Gastroesophageal sphincter (tissue), 4 donors: ENCODE results near the gene MPPED1. TPM values are rescaled to one million over a fixed set of nuclear protein-coding genes. Genes with fewer than 3 reads are reported as not detected.

Experiments
- ATAC-seq: fragments of 150-250 bp; one replicate; pipeline ENCODE4 v1.9.1; 2016; ENCODE audit warnings: mild to moderate bottlenecking, moderate library complexity
- H3K27ac ChIP-seq, 4 donors: fragments of 200-600 bp; sonication (generic) in 3 of 4; 1 replicate in 3 of 4; 2 replicates in 1 of 4; pipeline ENCODE4 v1.5.1; 2016 to 2019
- H3K27me3 ChIP-seq: fragments of 200-600 bp; sonication (generic); one replicate; pipeline ENCODE4 v1.5.1; 2019
- H3K36me3 ChIP-seq, 2 donors: fragments of 200-600 bp; sonication (generic); one replicate each; pipeline ENCODE4 v1.5.1; 2019; ENCODE audit warnings: control low read depth in 1 of 2
- H3K4me1 ChIP-seq, 3 donors: fragments of 200-600 bp; sonication (generic); 1 replicate in 2 of 3; 2 replicates in 1 of 3; pipeline ENCODE4 v1.5.1; 2016 to 2019; ENCODE audit warnings: control low read depth in 2 of 3
- H3K4me3 ChIP-seq, 2 donors: fragments of 200-600 bp; sonication (generic); one replicate each; pipeline ENCODE4 v1.5.1; 2019; ENCODE audit warnings: mild to moderate bottlenecking in 1 of 2, moderate library complexity in 1 of 2
- H3K9me3 ChIP-seq, 3 donors: fragments of 200-600 bp; sonication (generic); one replicate each; pipeline ENCODE4 v1.5.1; 2017 to 2019; ENCODE audit warnings: control low read depth in 2 of 3
- EP300 ChIP-seq: sonication (generic); formaldehyde crosslinking; IDR thresholded peaks from one replicate; pipeline ENCODE4 v1.6.1; 2017; ENCODE audit warnings: antibody characterized with exemption, mild to moderate bottlenecking
- POLR2A ChIP-seq, 2 donors: fragments of 450-650 bp; IDR thresholded peaks; one replicate each; pipeline ENCODE4 v1.6.1; 2017; ENCODE audit warnings: antibody characterized with exemption in 2 of 2, mild to moderate bottlenecking in 2 of 2, moderate library complexity in 1 of 2
- POLR2AphosphoS5 ChIP-seq: sonication (generic); formaldehyde crosslinking; IDR thresholded peaks from one replicate; pipeline ENCODE4 v1.6.1; 2017; ENCODE audit warnings: antibody characterized with exemption
- WGBS, 2 donors: methylation state at CpG; one replicate each; pipeline ENCODE4 v1.1.5; 2018; ENCODE audit warnings: low coverage in 1 of 2; 5-methylcytosine and 5-hydroxymethylcytosine counted together
- total RNA-seq, 4 donors: library from RNA; depleted of rRNA; stranded (reverse); fragments of >200 nt; gene quantifications; one replicate each; pipeline ENCODE4 v1.1.0, GENCODE V29; 2016
- TF ChIP-seq, protein P1 (sequence below), 4 experiments: fragments of 200-600 bp in 2 of 4; fragments of 450-650 bp in 2 of 4; sonication (generic) in 1 of 4; IDR thresholded peaks; one replicate each; pipeline ENCODE4 v1.5.1; 2017 to 2019; ENCODE audit warnings: antibody characterized with exemption in 4 of 4, mild to moderate bottlenecking in 2 of 4, moderate library complexity in 2 of 4

MPPED1 gene
- total RNA-seq, 4 donors from 2014 or later = 0.13 TPM; not detected in 3

DNA sequence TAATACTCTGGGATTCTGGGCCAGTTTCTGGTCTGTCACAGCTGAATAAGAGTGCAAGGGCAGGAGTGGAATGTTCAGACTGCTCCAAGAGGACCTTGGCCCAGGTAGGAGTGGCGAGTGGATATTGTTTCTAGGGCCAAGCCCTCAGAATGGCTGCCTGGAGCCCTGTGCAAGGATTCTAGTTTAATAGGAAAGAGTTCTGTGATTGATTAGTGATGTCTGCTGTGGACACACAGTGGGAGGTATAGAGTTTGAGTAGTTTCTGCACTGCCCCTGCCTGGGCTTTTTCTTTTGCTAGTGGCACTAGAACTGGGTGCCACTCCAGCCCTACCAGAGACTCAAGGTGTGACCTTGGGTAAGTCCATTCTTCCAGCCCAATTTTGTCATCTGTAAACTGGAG lies 9.7 kb upstream of the MPPED1 start:
- no peaks in the 10 kb centered on the region for H3K36me3 ChIP-seq
- ATAC-seq = no peak
- no CpG with 5 or more reads among the region's 1 CpG for WGBS, 2 donors

DNA sequence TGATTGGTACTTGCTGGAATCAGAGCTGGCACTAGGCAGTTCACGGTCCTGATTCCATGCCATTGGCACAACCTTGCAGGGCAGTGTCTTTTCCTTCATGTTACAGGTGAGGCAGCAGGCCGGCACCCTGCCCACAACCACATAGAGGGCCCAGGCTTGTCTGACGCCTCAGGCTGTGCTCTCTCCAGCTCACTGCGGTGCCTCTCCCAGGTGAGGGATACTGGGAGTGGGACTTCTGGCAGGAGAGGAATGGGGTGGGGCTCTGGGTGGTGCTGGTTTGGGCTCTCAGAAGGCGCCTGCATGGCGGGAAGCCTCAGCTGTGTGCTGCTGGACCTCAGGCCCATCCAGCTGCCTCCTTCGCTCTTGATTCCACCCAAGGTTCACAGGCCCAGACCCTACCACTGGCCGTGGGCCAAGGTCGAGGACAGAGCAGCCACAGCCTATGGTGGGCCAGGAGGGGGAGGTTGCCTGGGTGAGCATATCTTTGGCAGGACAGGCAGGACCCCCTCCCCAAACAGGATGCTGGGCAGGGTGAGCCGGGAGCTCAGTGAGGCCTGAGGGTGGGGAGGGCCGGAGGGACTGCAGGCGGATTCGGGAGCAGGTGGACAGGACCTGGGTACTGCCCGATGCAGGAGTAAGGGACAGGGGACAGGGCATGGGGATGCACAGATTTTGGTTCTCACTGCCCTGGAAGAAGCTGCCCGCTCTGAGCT lies 7.0 kb upstream of the MPPED1 start:
- 73% methylated on average over 3 to 6 of the region's 15 CpGs for WGBS, 2 donors
- no peak overlapping the region for H3K4me3 ChIP-seq

More for the DNA sequence above, 9.7 kb upstream of the MPPED1 start:
- Histone ChIP-seq H3K4me1 (no peaks in the 10 kb centered on the region), H3K4me3 (no peak overlapping the region), H3K27ac (no peak overlapping the region), H3K9me3 (peaks cover 0 to 9% (median 0%) of the 10 kb centered on the region in 3 donors), H3K27me3 (peaks cover 83% of the 10 kb centered on the region)
- TF ChIP-seq EP300 (no peak), POLR2AphosphoS5 (no peak), POLR2A (IDR thresholded peaks at IDR 0.05) (no peak)

DNA sequence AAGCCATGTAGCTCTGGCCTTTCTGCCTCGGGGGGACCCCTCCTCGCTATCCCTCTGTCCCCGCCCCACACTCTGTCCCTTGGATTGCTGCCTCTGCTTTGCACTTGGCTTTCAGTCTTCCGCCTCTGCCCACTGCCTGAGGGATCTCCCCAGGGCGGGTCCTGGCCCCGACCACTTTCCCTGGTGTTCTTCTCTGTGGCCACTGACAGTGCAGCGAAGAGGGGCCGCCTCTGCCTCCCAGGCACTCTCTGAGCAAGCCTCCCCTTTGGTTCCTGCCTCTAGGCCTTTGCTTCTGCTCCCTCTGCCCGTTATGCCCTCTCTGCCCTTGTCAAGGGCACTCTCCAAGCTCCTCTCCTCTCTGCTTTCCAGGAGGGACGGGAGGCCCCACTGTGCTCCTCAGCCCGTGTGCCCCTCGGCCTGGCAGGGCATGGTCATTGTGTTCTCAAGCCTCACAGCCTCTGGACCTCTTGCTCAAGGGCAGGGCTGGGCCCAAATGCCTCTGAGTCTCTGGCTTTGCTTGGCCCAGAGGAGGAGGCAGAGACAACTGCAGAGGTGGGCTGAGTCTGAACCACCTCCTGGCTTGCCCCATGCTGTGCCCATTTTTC lies 5.5 kb upstream of the MPPED1 start:
- ATAC-seq = no peak
- 69 to 80% methylated on average over 7 of the region's 12 CpGs for WGBS, 2 donors
- Histone ChIP-seq H3K4me3 (no peak overlapping the region), H3K27ac (no peak overlapping the region), H3K9me3 (peaks cover 0 to 9% (median 0%) of the 10 kb centered on the region in 3 donors), H3K4me1 (peaks cover 0 to 1% (median 0%) of the 10 kb centered on the region in 3 donors), H3K27me3 (peaks cover 71% of the 10 kb centered on the region), H3K36me3 (no peaks in the 10 kb centered on the region)
- TF ChIP-seq, protein P1, sequence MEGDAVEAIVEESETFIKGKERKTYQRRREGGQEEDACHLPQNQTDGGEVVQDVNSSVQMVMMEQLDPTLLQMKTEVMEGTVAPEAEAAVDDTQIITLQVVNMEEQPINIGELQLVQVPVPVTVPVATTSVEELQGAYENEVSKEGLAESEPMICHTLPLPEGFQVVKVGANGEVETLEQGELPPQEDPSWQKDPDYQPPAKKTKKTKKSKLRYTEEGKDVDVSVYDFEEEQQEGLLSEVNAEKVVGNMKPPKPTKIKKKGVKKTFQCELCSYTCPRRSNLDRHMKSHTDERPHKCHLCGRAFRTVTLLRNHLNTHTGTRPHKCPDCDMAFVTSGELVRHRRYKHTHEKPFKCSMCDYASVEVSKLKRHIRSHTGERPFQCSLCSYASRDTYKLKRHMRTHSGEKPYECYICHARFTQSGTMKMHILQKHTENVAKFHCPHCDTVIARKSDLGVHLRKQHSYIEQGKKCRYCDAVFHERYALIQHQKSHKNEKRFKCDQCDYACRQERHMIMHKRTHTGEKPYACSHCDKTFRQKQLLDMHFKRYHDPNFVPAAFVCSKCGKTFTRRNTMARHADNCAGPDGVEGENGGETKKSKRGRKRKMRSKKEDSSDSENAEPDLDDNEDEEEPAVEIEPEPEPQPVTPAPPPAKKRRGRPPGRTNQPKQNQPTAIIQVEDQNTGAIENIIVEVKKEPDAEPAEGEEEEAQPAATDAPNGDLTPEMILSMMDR (IDR thresholded peaks at IDR 0.05) = no peak
- TF ChIP-seq POLR2AphosphoS5 (no peak), POLR2A (IDR thresholded peaks at IDR 0.05) (no peak), EP300 (no peak)

More for the DNA sequence above, 7.0 kb upstream of the MPPED1 start:
- TF ChIP-seq POLR2A (IDR thresholded peaks at IDR 0.05) (no peak), POLR2AphosphoS5 (no peak), EP300 (no peak)
- TF ChIP-seq, protein P1 (IDR thresholded peaks at IDR 0.05) = no peak
- no peak for ATAC-seq
- no peak overlapping the region for H3K27ac ChIP-seq
- peaks cover 0 to 9% (median 0%) of the 10 kb centered on the region in 3 donors for H3K9me3 ChIP-seq
- H3K27me3 ChIP-seq = peaks cover 70% of the 10 kb centered on the region
- no peaks in the 10 kb centered on the region for H3K36me3 ChIP-seq
- no peaks in the 10 kb centered on the region for H3K4me1 ChIP-seq

DNA sequence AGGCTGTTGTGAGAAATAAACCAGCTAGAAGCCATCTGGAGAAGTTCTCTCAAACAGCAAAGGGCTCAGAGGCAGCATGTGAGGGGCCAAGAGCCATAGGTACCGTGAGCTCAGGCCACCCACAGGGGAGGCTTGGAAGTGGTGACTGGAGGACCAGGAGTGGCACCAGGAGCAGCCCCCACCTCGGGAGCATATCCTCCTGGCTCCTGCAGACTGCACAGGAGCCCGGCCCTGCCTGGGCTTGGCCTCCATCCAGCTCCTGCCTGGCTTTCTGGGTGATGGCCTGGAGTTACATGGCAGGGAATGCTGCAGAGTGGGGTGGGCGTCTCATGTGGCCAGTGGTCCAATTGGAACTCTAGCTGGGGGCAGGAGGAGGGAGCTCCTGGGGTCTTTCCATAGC lies 4.2 kb upstream of the MPPED1 start:
- H3K27ac ChIP-seq = no peak overlapping the region
- WGBS, 2 donors = 40% methylated on average over 1 of the region's 4 CpGs; no CpG with 5 or more reads in 1 of the 2 donors
- H3K4me1 ChIP-seq = peaks cover 0 to 10% (median 0%) of the 10 kb centered on the region in 3 donors
- peaks cover 0 to under 1% (median 0%) of the 10 kb centered on the region in 3 donors for H3K9me3 ChIP-seq
- H3K27me3 ChIP-seq = peaks cover 71% of the 10 kb centered on the region
- no peak for TF ChIP-seq POLR2AphosphoS5
- TF ChIP-seq EP300 = no peak
- TF ChIP-seq, protein P1 (IDR thresholded peaks at IDR 0.05) = no peak
- TF ChIP-seq POLR2A (IDR thresholded peaks at IDR 0.05) = no peak
- no peaks in the 10 kb centered on the region for H3K36me3 ChIP-seq
- ATAC-seq = no peak
- no peak overlapping the region for H3K4me3 ChIP-seq

DNA sequence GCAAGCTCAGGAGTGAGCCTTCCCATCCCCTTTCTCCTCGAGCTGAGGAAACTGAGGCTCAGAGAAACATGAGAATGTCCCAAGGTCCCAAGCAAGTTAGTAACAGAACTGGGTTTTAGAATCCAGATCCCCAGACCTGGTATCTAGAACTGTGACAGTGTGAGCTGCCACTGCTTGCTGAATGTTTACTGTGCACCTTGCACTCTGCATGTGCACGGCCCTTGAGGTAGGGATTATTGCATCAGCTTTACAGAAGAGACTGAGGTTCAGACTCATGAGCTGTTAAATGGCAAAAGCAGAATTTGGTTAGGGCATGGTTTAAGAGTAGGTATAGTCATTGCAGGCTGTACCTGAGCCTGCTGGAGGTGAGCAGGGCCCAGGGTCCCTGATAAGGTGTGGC lies 3.8 kb upstream of the MPPED1 start:
- Histone ChIP-seq H3K9me3 (no peaks in the 10 kb centered on the region), H3K27ac (no peak overlapping the region), H3K4me1 (peaks cover 0 to 12% (median 0%) of the 10 kb centered on the region in 3 donors), H3K27me3 (peaks cover 71% of the 10 kb centered on the region), H3K36me3 (no peaks in the 10 kb centered on the region), H3K4me3 (no peak overlapping the region)
- no peak for TF ChIP-seq EP300
- no peak for TF ChIP-seq POLR2A (IDR thresholded peaks at IDR 0.05)
- 80 to 86% methylated on average over 1 to 2 of the region's 2 CpGs for WGBS, 2 donors
- no peak for ATAC-seq
